HepG2 (cell line): Measurements from ENCODE around the gene ANKS4B. TPM values are rescaled to one million over a fixed set of nuclear protein-coding genes. Genes with fewer than 3 reads are reported as not detected.
A peak's percentile ranks its signal among the peaks of the same experiment; 100 is the strongest.

Experiments used
- EP300 ChIP-seq, 3 experiments: sonication (generic) in 1 of 3; formaldehyde crosslinking in 1 of 3; IDR thresholded peaks; 2 replicates each; pipeline versions ENCODE4 v1.5.1 to v1.6.1; 2011 to 2020; ENCODE audit warnings: low read depth in 2 of 3, low read length in 2 of 3, borderline replicate concordance in 1 of 3, improper control_type of control experiment in 1 of 3, mild to moderate bottlenecking in 1 of 3, missing genetic modification reagents in 1 of 3, moderate library complexity in 1 of 3
- ISL2 ChIP-seq: sonication (generic); formaldehyde crosslinking; IDR thresholded peaks from 2 replicates; pipeline ENCODE4 v1.5.0; 2020; ENCODE audit warnings: missing genetic modification reagents
- KDM5A ChIP-seq: fragments of 200-600 bp; sonication (generic); IDR thresholded peaks from 2 replicates; pipeline ENCODE4 v1.7.0; 2018; ENCODE audit warnings: antibody characterized with exemption, mild to moderate bottlenecking, low read length, borderline replicate concordance
- KLF12 ChIP-seq: sonication (generic); formaldehyde crosslinking; IDR thresholded peaks from 2 replicates; pipeline ENCODE4 v1.4.0; 2020; ENCODE audit warnings: missing genetic modification reagents, borderline replicate concordance
- MEF2D ChIP-seq: sonication (generic); formaldehyde crosslinking; IDR thresholded peaks from 2 replicates; pipeline ENCODE4 v1.5.1; 2020; ENCODE audit warnings: mild to moderate bottlenecking, missing genetic modification reagents
- NCOA1 ChIP-seq: sonication (generic); formaldehyde crosslinking; IDR thresholded peaks from 2 replicates; pipeline ENCODE4 v1.9.0; 2021; ENCODE audit warnings: missing genetic modification reagents
- NFATC3 ChIP-seq: sonication (generic); formaldehyde crosslinking; IDR thresholded peaks from 2 replicates; pipeline ENCODE4 v1.5.1; 2020; ENCODE audit warnings: mild to moderate bottlenecking, missing genetic modification reagents
- NFIC ChIP-seq: IDR thresholded peaks from 2 replicates; pipeline ENCODE4 v1.6.1; 2012; ENCODE audit warnings: mild to moderate bottlenecking, low read length, inconsistent platforms
- NFRKB ChIP-seq: fragments of 450-650 bp; IDR thresholded peaks from 2 replicates; pipeline ENCODE4 v1.6.1; 2017
- NFYB ChIP-seq: sonication (generic); formaldehyde crosslinking; IDR thresholded peaks from 2 replicates; pipeline ENCODE4 v1.4.0; 2020; ENCODE audit warnings: missing genetic modification reagents
- NR2C2 ChIP-seq: sonication (generic); formaldehyde crosslinking; IDR thresholded peaks from 2 replicates; pipeline ENCODE4 v1.4.0; 2020; ENCODE audit warnings: missing genetic modification reagents, mild to moderate bottlenecking, moderate library complexity, borderline replicate concordance
- NRL ChIP-seq: sonication (generic); formaldehyde crosslinking; IDR thresholded peaks from 2 replicates; pipeline ENCODE4 v1.5.0; 2020; ENCODE audit warnings: missing genetic modification reagents, mild to moderate bottlenecking, moderate library complexity, borderline replicate concordance
- PCBP2 ChIP-seq: fragments of 200-400 bp; formaldehyde crosslinking; optimal IDR thresholded peaks from 2 replicates; pipeline ENCODE3; 2018; ENCODE audit warnings: low read length, low read depth; ENCODE audit not compliant: poor library complexity, severe bottlenecking
- PITX1 ChIP-seq: sonication (generic); formaldehyde crosslinking; IDR thresholded peaks from 2 replicates; pipeline ENCODE4 v1.5.1; 2020; ENCODE audit warnings: mild to moderate bottlenecking, missing genetic modification reagents
- TBX2 ChIP-seq: sonication (generic); formaldehyde crosslinking; IDR thresholded peaks from 2 replicates; pipeline ENCODE4 v1.5.0; 2020; ENCODE audit warnings: missing genetic modification reagents, mild to moderate bottlenecking, borderline replicate concordance
- TCF7 ChIP-seq: sonication (generic); IDR thresholded peaks from 2 replicates; pipeline ENCODE4 v1.6.1; 2016; ENCODE audit warnings: antibody characterized with exemption, low read depth
- THYN1 ChIP-seq: sonication (generic); formaldehyde crosslinking; IDR thresholded peaks from 2 replicates; pipeline ENCODE4 v1.8.1; 2023; ENCODE audit warnings: low read depth, mild to moderate bottlenecking, moderate library complexity, missing genetic modification reagents, borderline replicate concordance
- WIZ ChIP-seq: sonication (generic); formaldehyde crosslinking; IDR thresholded peaks from 2 replicates; pipeline ENCODE4 v1.5.1; 2020; ENCODE audit warnings: mild to moderate bottlenecking, missing genetic modification reagents
- ZC3H4 ChIP-seq: sonication (generic); formaldehyde crosslinking; IDR thresholded peaks from 2 replicates; pipeline ENCODE4 v1.4.0; 2020; ENCODE audit warnings: missing genetic modification reagents, borderline replicate concordance
- ZNF337 ChIP-seq: sonication (generic); formaldehyde crosslinking; IDR thresholded peaks from 2 replicates; pipeline ENCODE4 v1.5.1; 2020; ENCODE audit warnings: missing genetic modification reagents, low read depth, mild to moderate bottlenecking, borderline replicate concordance
- ZNF350 ChIP-seq: sonication (generic); formaldehyde crosslinking; IDR thresholded peaks from 2 replicates; pipeline ENCODE4 v1.4.0; 2020; ENCODE audit warnings: mild to moderate bottlenecking, low read depth, missing genetic modification reagents, borderline replicate concordance
- ZNF382 ChIP-seq: sonication (generic); formaldehyde crosslinking; IDR thresholded peaks from 2 replicates; pipeline ENCODE4 v1.5.0; 2020; ENCODE audit warnings: missing genetic modification reagents, mild to moderate bottlenecking, borderline replicate concordance
- ZNF589 ChIP-seq: sonication (generic); formaldehyde crosslinking; conservative IDR thresholded peaks from 2 replicates; pipeline ENCODE4 v1.8.0; 2022; ENCODE audit warnings: mild to moderate bottlenecking, moderate library complexity, missing genetic modification reagents
- ZNF777 ChIP-seq: sonication (generic); formaldehyde crosslinking; IDR thresholded peaks from 2 replicates; pipeline ENCODE4 v1.4.0; 2020; ENCODE audit warnings: missing genetic modification reagents
- ZNF780A ChIP-seq: sonication (generic); formaldehyde crosslinking; IDR thresholded peaks from 2 replicates; pipeline ENCODE4 v1.8.0; 2022; ENCODE audit warnings: mild to moderate bottlenecking, missing genetic modification reagents, moderate library complexity
- polyA plus RNA-seq, 8 experiments: library from polyadenylated mRNA; depleted of rRNA in 3 of 8; stranded (reverse) in 7 of 8; unstranded in 1 of 8; fragments of >200 nt; fragmentation: Illumina TruSeq in 4 of 8; extraction: Trizol in 4 of 8; gene quantifications; 2 replicates each; pipeline versions ENCODE4 v1.2.1 to v1.2.3, GENCODE V29; 2011 to 2016; ENCODE audit warnings: low read depth in 4 of 8, missing spikeins in 1 of 8, mixed read lengths in 1 of 8; ENCODE audit not compliant: insufficient read depth in 1 of 8
- total RNA-seq, 5 experiments: library from RNA; depleted of rRNA; stranded (reverse); fragments of >200 nt; fragmentation: Illumina TruSeq; extraction: Trizol; gene quantifications; 2 replicates each; pipeline ENCODE4 v1.2.3, GENCODE V29; 2016; ENCODE audit warnings: low read depth in 1 of 5
- TF ChIP-seq, protein P1 (sequence below): sonication (generic); formaldehyde crosslinking; IDR thresholded peaks from 2 replicates; pipeline ENCODE4 v1.8.0; 2023; ENCODE audit warnings: mild to moderate bottlenecking, missing genetic modification reagents
- TF ChIP-seq, protein P2 (sequence below): sonication (generic); formaldehyde crosslinking; IDR thresholded peaks from 2 replicates; pipeline ENCODE4 v1.5.0; 2020; ENCODE audit warnings: missing genetic modification reagents
- TF ChIP-seq, protein P3 (sequence below): sonication (generic); IDR thresholded peaks from 2 replicates; pipeline ENCODE4 v1.6.1; 2016; ENCODE audit warnings: low read depth, borderline replicate concordance
- TF ChIP-seq, protein P4 (sequence below): sonication (generic); formaldehyde crosslinking; IDR thresholded peaks from 2 replicates; pipeline ENCODE4 v1.5.0; 2020; ENCODE audit warnings: missing genetic modification reagents

The ANKS4B gene
- total and polyA plus RNA-seq, 2 of the 13 experiments (the other 11 are each of a cell fraction or from before 2014, with no cell fraction given) = 6.5 to 30.0 TPM

DNA sequence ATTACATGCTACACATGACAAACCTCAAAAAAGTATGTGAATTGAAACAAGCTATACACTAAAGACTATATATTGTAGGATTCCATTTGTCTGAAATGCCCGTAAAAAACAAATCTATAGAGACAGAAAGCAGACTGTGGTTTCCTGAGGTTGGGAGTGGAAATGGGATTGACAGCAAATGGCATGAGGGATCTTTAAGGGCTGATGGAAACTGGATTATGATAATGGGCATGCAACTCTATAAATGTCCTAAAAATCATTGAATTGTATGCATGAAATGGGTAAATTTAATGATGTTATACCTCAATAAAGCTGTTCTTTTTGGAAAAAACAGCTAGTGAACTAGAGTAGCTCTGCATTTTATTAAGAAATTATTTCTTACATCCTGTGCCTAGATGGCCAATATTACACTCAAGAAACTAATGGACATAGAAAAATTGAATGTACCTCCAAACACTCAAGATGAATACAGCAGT, 416 bp upstream of the ANKS4B start (continued):
- TF ChIP-seq, protein P1, sequence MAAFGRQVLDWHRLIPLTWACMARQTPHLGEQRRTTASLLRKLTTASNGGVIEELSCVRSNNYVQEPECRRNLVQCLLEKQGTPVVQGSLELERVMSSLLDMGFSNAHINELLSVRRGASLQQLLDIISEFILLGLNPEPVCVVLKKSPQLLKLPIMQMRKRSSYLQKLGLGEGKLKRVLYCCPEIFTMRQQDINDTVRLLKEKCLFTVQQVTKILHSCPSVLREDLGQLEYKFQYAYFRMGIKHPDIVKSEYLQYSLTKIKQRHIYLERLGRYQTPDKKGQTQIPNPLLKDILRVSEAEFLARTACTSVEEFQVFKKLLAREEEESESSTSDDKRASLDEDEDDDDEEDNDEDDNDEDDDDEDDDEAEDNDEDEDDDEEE (CRISPR knock-in tag) = no peak
- no peak for TF ChIP-seq NFYB
- TF ChIP-seq ISL2 (CRISPR knock-in tag) = no peak
- TF ChIP-seq, protein P2, sequence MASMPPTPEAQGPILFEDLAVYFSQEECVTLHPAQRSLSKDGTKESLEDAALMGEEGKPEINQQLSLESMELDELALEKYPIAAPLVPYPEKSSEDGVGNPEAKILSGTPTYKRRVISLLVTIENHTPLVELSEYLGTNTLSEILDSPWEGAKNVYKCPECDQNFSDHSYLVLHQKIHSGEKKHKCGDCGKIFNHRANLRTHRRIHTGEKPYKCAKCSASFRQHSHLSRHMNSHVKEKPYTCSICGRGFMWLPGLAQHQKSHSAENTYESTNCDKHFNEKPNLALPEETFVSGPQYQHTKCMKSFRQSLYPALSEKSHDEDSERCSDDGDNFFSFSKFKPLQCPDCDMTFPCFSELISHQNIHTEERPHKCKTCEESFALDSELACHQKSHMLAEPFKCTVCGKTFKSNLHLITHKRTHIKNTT = no peak
- peak; percentile 53; the same call in 1 of the 2 replicates for TF ChIP-seq KDM5A
- no peak for TF ChIP-seq ZNF589 (CRISPR knock-in tag)
- TF ChIP-seq, protein P3, sequence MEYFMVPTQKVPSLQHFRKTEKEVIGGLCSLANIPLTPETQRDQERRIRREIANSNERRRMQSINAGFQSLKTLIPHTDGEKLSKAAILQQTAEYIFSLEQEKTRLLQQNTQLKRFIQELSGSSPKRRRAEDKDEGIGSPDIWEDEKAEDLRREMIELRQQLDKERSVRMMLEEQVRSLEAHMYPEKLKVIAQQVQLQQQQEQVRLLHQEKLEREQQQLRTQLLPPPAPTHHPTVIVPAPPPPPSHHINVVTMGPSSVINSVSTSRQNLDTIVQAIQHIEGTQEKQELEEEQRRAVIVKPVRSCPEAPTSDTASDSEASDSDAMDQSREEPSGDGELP = no peak
- 0 out of 2 replicates have a peak, but pooled peaks have one; percentile 18 for TF ChIP-seq ZNF777
- TF ChIP-seq PITX1 = no peak
- TF ChIP-seq MEF2D (CRISPR knock-in tag) = no peak
- TF ChIP-seq NR2C2 = no peak
- no peak for TF ChIP-seq NFATC3 (CRISPR knock-in tag)
- TF ChIP-seq ZNF350 (CRISPR knock-in tag) = no peak
- no peak for TF ChIP-seq ZNF337 (CRISPR knock-in tag)
- no peak for TF ChIP-seq NFIC
- TF ChIP-seq TCF7 = no peak
- no peak for TF ChIP-seq NRL
- TF ChIP-seq ZC3H4 = no peak
- no peak for TF ChIP-seq EP300 (IDR thresholded peaks at IDR 0.05; ENCODE audit: low read depth in 2 of 2, low read length in 2 of 2)
- TF ChIP-seq EP300 (CRISPR knock-in tag; IDR thresholded peaks at IDR 0.05; ENCODE audit: borderline replicate concordance) = no peak
- TF ChIP-seq WIZ (CRISPR knock-in tag) = no peak
- peak; percentile 54; the same call in 1 of the 2 replicates for TF ChIP-seq ZNF780A
- TF ChIP-seq, protein P4, sequence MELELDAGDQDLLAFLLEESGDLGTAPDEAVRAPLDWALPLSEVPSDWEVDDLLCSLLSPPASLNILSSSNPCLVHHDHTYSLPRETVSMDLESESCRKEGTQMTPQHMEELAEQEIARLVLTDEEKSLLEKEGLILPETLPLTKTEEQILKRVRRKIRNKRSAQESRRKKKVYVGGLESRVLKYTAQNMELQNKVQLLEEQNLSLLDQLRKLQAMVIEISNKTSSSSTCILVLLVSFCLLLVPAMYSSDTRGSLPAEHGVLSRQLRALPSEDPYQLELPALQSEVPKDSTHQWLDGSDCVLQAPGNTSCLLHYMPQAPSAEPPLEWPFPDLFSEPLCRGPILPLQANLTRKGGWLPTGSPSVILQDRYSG (CRISPR knock-in tag) = peak; percentile 1; the same call in 1 of the 2 replicates
- no peak for TF ChIP-seq PCBP2
- TF ChIP-seq NCOA1 (CRISPR knock-in tag) = no peak
- no peak for TF ChIP-seq KLF12 (CRISPR knock-in tag)
- TF ChIP-seq THYN1 = no peak
- TF ChIP-seq TBX2 = no peak
- no peak for TF ChIP-seq NFRKB
- TF ChIP-seq ZNF382 (CRISPR knock-in tag) = no peak
